Left lung (tissue), 10 donors: ENCODE measurements around the gene IYD. TPM values are rescaled to one million over a fixed set of nuclear protein-coding genes. Genes with fewer than 3 reads are reported as not detected.

ENCODE experiments used
- ATAC-seq: fragments of 200-7000 bp; cut with Tn5 transposase; one replicate; pipeline ENCODE4 v1.9.1; 2020; ENCODE audit warnings: moderate library complexity
- DNase-seq, 4 donors: peaks; one replicate each; pipeline ENCODE4 v3.0.0-alpha.2; 2013 to 2020
- H3K27ac ChIP-seq, 2 donors: fragments of 200-600 bp; sonication (generic) in 1 of 2; one replicate each; pipeline versions ENCODE4 v1.5.0 to v1.8.0; 2020 to 2021
- H3K27me3 ChIP-seq, 2 donors: fragments of 200-600 bp; sonication (generic) in 1 of 2; one replicate each; pipeline versions ENCODE4 v1.5.0 to v1.8.0; 2020 to 2021
- H3K36me3 ChIP-seq, 2 donors: fragments of 200-600 bp; sonication (generic) in 1 of 2; one replicate each; pipeline versions ENCODE4 v1.5.0 to v1.8.0; 2020 to 2021
- H3K4me1 ChIP-seq, 2 donors: fragments of 200-600 bp; one replicate each; pipeline ENCODE4 v1.8.0; 2021
- H3K4me3 ChIP-seq, 2 donors: fragments of 200-600 bp; sonication (generic) in 1 of 2; one replicate each; pipeline versions ENCODE4 v1.5.0 to v1.8.0; 2020 to 2021; ENCODE audit warnings: mild to moderate bottlenecking in 1 of 2
- H3K9me3 ChIP-seq, 2 donors: fragments of 200-600 bp; sonication (generic) in 1 of 2; one replicate each; pipeline versions ENCODE4 v1.5.0 to v1.8.0; 2020 to 2021
- intact Hi-C, 2 donors: fragments of 100-400 bp; cut with DNase I; formaldehyde crosslinking; loops; one replicate each; pipeline versions ENCODE4 v1.11.2 to v1.14.2; 2022
- polyA plus RNA-seq, 6 donors: library from polyadenylated mRNA; unstranded; fragments of 120-200 nt; gene quantifications; one replicate each; pipeline ENCODE4 v1.2.1, GENCODE V29; 2013; ENCODE audit not compliant: insufficient read length in 6 of 6
- total RNA-seq, 2 donors: library from RNA; stranded (reverse); fragmentation: NEBNext Ultra II Directional; extraction: Animal tissue kit (Norgen Biotek cat#: 25700); gene quantifications; one replicate each; pipeline ENCODE4 v1.2.1, GENCODE V29; 2021
- TF ChIP-seq, protein P1 (sequence below), 2 donors: fragments of 200-600 bp; sonication (generic) in 1 of 2; IDR thresholded peaks; one replicate each; pipeline versions ENCODE4 v1.5.0 to v1.8.0; 2021; ENCODE audit warnings: antibody characterized with exemption in 2 of 2
- donor health status: DM: no; HTN: yes; CAD: no.
- donor health status: DM: no; HTN: no; CAD: no.

IYD gene
- total and polyA plus RNA-seq, 8 donors = 1.3 to 7.7 (median 2.9) TPM

GRCh38 chr6:150435360-150435759 lies 66.5 kb downstream of the IYD start:
- intact Hi-C loops = no loop called here
- no peak for ATAC-seq
- TF ChIP-seq, protein P1, sequence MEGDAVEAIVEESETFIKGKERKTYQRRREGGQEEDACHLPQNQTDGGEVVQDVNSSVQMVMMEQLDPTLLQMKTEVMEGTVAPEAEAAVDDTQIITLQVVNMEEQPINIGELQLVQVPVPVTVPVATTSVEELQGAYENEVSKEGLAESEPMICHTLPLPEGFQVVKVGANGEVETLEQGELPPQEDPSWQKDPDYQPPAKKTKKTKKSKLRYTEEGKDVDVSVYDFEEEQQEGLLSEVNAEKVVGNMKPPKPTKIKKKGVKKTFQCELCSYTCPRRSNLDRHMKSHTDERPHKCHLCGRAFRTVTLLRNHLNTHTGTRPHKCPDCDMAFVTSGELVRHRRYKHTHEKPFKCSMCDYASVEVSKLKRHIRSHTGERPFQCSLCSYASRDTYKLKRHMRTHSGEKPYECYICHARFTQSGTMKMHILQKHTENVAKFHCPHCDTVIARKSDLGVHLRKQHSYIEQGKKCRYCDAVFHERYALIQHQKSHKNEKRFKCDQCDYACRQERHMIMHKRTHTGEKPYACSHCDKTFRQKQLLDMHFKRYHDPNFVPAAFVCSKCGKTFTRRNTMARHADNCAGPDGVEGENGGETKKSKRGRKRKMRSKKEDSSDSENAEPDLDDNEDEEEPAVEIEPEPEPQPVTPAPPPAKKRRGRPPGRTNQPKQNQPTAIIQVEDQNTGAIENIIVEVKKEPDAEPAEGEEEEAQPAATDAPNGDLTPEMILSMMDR (IDR thresholded peaks at IDR 0.05) = no peak

GRCh38 chr6:150435832-150436231 lies 67.0 kb downstream of the IYD start:
- ATAC-seq (no peak), DNase-seq (no peak)
- H3K27me3 ChIP-seq = no peaks in the 10 kb centered on the region
- H3K27ac ChIP-seq = no peak overlapping the region
- TF ChIP-seq, protein P1 (IDR thresholded peaks at IDR 0.05) = no peak
- peaks cover 0 to 9% of the 10 kb centered on the region in 2 donors for H3K9me3 ChIP-seq
- intact Hi-C loops = no loop called here
- no peaks in the 10 kb centered on the region for H3K4me1 ChIP-seq
- H3K4me3 ChIP-seq = no peak overlapping the region
- no peaks in the 10 kb centered on the region for H3K36me3 ChIP-seq

More at GRCh38 chr6:150435360-150435759, 66.5 kb downstream of the IYD start:
- no peaks in the 10 kb centered on the region for H3K27me3 ChIP-seq
- H3K27ac ChIP-seq = no peak overlapping the region
- H3K9me3 ChIP-seq = peaks cover 0 to 9% of the 10 kb centered on the region in 2 donors
- no peak for DNase-seq
- H3K36me3 ChIP-seq = no peaks in the 10 kb centered on the region
- no peaks in the 10 kb centered on the region for H3K4me1 ChIP-seq
- no peak overlapping the region for H3K4me3 ChIP-seq

GRCh38 chr6:150439373-150439772 lies 70.6 kb downstream of the IYD start:
- peaks cover 0 to 9% of the 10 kb centered on the region in 2 donors for H3K9me3 ChIP-seq
- ATAC-seq (no peak), DNase-seq (no peak)
- intact Hi-C loops = no loop called here
- no peak overlapping the region for H3K4me3 ChIP-seq
- no peak overlapping the region for H3K27ac ChIP-seq
- TF ChIP-seq, protein P1 (IDR thresholded peaks at IDR 0.05) = no peak
- H3K4me1 ChIP-seq = no peaks in the 10 kb centered on the region
- H3K36me3 ChIP-seq = no peaks in the 10 kb centered on the region
- H3K27me3 ChIP-seq = no peaks in the 10 kb centered on the region

- DNase-seq (no peak), ATAC-seq (no peak)
- Histone ChIP-seq H3K27me3 (no peaks in the 10 kb centered on the region), H3K36me3 (no peaks in the 10 kb centered on the region), H3K9me3 (peaks cover 0 to 9% of the 10 kb centered on the region in 2 donors), H3K4me1 (no peaks in the 10 kb centered on the region), H3K27ac (no peak overlapping the region), H3K4me3 (no peak overlapping the region)
- TF ChIP-seq, protein P1 (IDR thresholded peaks at IDR 0.05) = no peak
- intact Hi-C loops = no loop called here
Observed at GRCh38 chr6:150443621-150444020, 74.8 kb downstream of the IYD start.

- intact Hi-C loops = no loop called here
Observed at GRCh38 chr6:150444308-150444707, 75.5 kb downstream of the IYD start.

More at GRCh38 chr6:150444308-150444707, 75.5 kb downstream of the IYD start:
- Histone ChIP-seq H3K9me3 (peaks cover 0 to 9% of the 10 kb centered on the region in 2 donors), H3K27me3 (no peaks in the 10 kb centered on the region), H3K4me1 (no peaks in the 10 kb centered on the region), H3K36me3 (no peaks in the 10 kb centered on the region), H3K4me3 (no peak overlapping the region), H3K27ac (no peak overlapping the region)
- DNase-seq = no peak
- no peak for ATAC-seq
- TF ChIP-seq, protein P1 (IDR thresholded peaks at IDR 0.05) = no peak
